WERI-Rb-1 (cell line): ENCODE data around the gene RARS2.
"Not testable (repeated sequence)": the region's sequence is repeated elsewhere in the genome, so short reads cannot be mapped to it uniquely, and the experiment has no call there.

ENCODE experiments used
- DNase-seq: peaks from one replicate; pipeline ENCODE4 v3.0.0-alpha.2; 2020
- H3K27ac ChIP-seq: fragments of 250-450 bp; sonication (Bioruptor Pico); 2 replicates; pipeline ENCODE4 v1.5.1; 2020; ENCODE audit warnings: mild to moderate bottlenecking, moderate library complexity
- H3K27me3 ChIP-seq: fragments of 250-450 bp; sonication (Bioruptor Pico); 2 replicates; pipeline ENCODE4 v1.5.1; 2021; ENCODE audit warnings: mild to moderate bottlenecking, low read depth, moderate library complexity; ENCODE audit not compliant: insufficient read depth, severe bottlenecking
- H3K36me3 ChIP-seq: fragments of 250-450 bp; sonication (Bioruptor Pico); 2 replicates; pipeline ENCODE4 v1.5.1; 2020; ENCODE audit warnings: mild to moderate bottlenecking, moderate library complexity
- H3K4me3 ChIP-seq: 2 replicates; pipeline ENCODE4 v1.5.1; 2011; ENCODE audit warnings: low read depth, mild to moderate bottlenecking, control low read depth, low read length
- H3K9me3 ChIP-seq: fragments of 250-450 bp; sonication (Bioruptor Pico); 2 replicates; pipeline ENCODE4 v1.5.1; 2021; ENCODE audit warnings: mild to moderate bottlenecking, moderate library complexity; ENCODE audit not compliant: severe bottlenecking
- CTCF ChIP-seq: IDR thresholded peaks from 2 replicates; pipeline ENCODE4 v1.5.1; 2011; ENCODE audit warnings: low read depth, mild to moderate bottlenecking, control low read depth, inconsistent platforms, low read length

The RARS2 gene

GRCh38 chr6:87514831-87515230 lies 75.0 kb downstream of the RARS2 start:
- Histone ChIP-seq H3K27ac (no peak overlapping the region), H3K36me3 (peaks cover 44% of the 10 kb centered on the region), H3K27me3 (no peaks in the 10 kb centered on the region), H3K4me3 (no peak overlapping the region), H3K9me3 (no peaks in the 10 kb centered on the region)
- TF ChIP-seq CTCF, result no peak
- no peak for DNase-seq

GRCh38 chr6:87504441-87504840 lies 85.3 kb downstream of the RARS2 start:
- Histone ChIP-seq H3K9me3 (no peaks in the 10 kb centered on the region), H3K36me3 (peaks cover 9% of the 10 kb centered on the region), H3K27me3 (no peaks in the 10 kb centered on the region), H3K27ac (no peak overlapping the region), H3K4me3 (no peak overlapping the region)
- TF ChIP-seq CTCF, result no peak
- no peak for DNase-seq

- TF ChIP-seq CTCF, result no peak
- no peak for DNase-seq
- no peak overlapping the region for H3K4me3 ChIP-seq
- no peaks in the 10 kb centered on the region for H3K27me3 ChIP-seq
- no peaks in the 10 kb centered on the region for H3K9me3 ChIP-seq
- peaks cover 9% of the 10 kb centered on the region for H3K36me3 ChIP-seq
- H3K27ac ChIP-seq, result no peak overlapping the region
Measured at GRCh38 chr6:87501809-87502572, 87.8 kb downstream of the RARS2 start.

- Histone ChIP-seq H3K9me3 (no peaks in the 10 kb centered on the region), H3K4me3 (no peak overlapping the region), H3K36me3 (peaks cover 6% of the 10 kb centered on the region), H3K27ac (no peak overlapping the region), H3K27me3 (no peaks in the 10 kb centered on the region)
- no peak for TF ChIP-seq CTCF
- DNase-seq, result no peak
Measured at GRCh38 chr6:87498048-87498447, 91.7 kb downstream of the RARS2 start.

- no peak for TF ChIP-seq CTCF
- DNase-seq, result no peak
- H3K4me3 ChIP-seq, result no peak overlapping the region
- H3K27ac ChIP-seq, result no peak overlapping the region
- no peaks in the 10 kb centered on the region for H3K9me3 ChIP-seq
- no peaks in the 10 kb centered on the region for H3K27me3 ChIP-seq
- no peaks in the 10 kb centered on the region; the same call in 1 of the 2 replicates for H3K36me3 ChIP-seq
Measured at GRCh38 chr6:87494761-87495422, 94.9 kb downstream of the RARS2 start.

GRCh38 chr6:87489326-87489725 lies 100.5 kb downstream of the RARS2 start:
- not testable (repeated sequence) for H3K9me3 ChIP-seq, H3K27me3 ChIP-seq, H3K36me3 ChIP-seq, DNase-seq, H3K4me3 ChIP-seq, H3K27ac ChIP-seq
